Measurements from ENCODE around the gene NGDN. TPM values are rescaled to one million over a fixed set of nuclear protein-coding genes. Genes with fewer than 3 reads are reported as not detected.

The NGDN gene
- polyA plus RNA-seq, 1 of the 3 experiments (the other 2 are of a cell fraction): 64.3 TPM

DNA sequence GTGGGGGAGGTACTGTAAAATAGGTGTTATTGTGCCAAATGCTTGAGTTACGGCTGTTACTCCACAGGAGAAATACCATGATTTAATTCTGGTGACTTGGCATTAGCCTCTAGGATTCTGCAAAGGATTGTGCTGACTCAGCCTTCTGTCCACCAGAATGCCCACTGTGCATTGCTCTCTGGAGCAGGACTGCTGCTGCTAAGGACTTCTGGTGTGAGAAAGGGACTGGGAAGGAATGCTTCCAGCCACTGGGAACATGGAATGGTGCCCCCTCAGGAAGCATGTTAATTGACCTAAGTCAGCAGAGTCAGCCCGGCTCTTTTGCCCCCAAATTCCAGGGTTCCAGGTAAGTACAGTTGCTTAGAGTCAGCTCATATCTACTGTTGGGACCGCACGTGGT lies 49.2 kb downstream of the NGDN start (continued):
- TF ChIP-seq RXRA (IDR thresholded peaks at IDR 0.05; ENCODE audit: borderline replicate concordance, low read depth): no peak
- no peak for TF ChIP-seq TAF1 (IDR thresholded peaks at IDR 0.05; ENCODE audit: borderline replicate concordance, low read depth, low read length)
- TF ChIP-seq NFIC (IDR thresholded peaks at IDR 0.05; ENCODE audit: borderline replicate concordance): no peak
- TF ChIP-seq, protein P1, sequence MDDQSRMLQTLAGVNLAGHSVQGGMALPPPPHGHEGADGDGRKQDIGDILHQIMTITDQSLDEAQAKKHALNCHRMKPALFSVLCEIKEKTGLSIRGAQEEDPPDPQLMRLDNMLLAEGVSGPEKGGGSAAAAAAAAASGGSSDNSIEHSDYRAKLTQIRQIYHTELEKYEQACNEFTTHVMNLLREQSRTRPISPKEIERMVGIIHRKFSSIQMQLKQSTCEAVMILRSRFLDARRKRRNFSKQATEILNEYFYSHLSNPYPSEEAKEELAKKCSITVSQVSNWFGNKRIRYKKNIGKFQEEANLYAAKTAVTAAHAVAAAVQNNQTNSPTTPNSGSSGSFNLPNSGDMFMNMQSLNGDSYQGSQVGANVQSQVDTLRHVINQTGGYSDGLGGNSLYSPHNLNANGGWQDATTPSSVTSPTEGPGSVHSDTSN (IDR thresholded peaks at IDR 0.05): no peak

DNA sequence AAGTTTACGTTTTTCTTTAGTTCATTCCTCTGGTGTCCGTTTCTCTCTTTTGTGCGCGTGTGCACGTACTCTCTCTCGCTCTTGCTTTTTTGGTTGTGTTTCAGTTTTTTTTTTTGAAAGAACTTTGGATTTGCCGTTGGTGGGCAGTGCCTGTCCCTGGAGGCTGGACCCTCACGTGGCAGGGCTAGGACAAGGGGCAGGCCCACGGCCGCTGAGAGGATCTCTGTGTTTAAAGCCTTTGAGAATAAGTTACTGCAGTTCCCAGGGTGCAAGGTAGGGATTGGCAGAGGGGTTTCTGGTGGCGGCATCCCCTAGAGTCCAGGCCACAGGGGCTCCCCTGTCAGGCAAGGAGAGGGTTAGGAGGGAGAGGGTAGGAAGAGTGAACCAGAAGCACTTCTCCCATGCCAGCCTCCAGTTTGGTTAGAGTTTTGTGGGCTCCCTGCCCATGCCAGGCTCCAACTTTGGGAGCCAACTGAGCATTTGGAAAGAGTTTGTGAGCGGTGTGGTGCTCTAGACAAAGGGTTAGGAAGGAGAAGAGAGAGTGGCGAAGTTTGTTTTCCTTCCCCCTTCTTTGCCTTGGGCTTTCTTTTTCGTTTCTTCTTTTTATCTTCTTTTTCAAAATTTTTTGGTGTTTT lies 51.5 kb downstream of the NGDN start:
- no peak overlapping the region for H3K4me3 ChIP-seq (ENCODE audit: low read depth in 2 of 2, low read length in 1 of 2)
- H3K4me1 ChIP-seq (ENCODE audit: control insufficient read depth in 1 of 2, insufficient read depth in 2 of 2, low read depth in 1 of 2, low read length in 1 of 2): no peaks in the 10 kb centered on the region
- ChIA-PET CTCF (interaction anchor here (1.1 to 2.0 kb wide), 4 partner anchors 8 to 39 kb away, joined by 3 to 9 read pairs (median 6); no protein-coding TSS in a partner anchor), POLR2A (no interaction called here)
- H3K27me3 ChIP-seq (ENCODE audit: insufficient read depth): no peaks in the 10 kb centered on the region
- no peaks in the 10 kb centered on the region for H3K79me2 ChIP-seq (ENCODE audit: insufficient read depth)
- 81% methylated on average over 14 of the region's 14 CpGs for WGBS (ENCODE audit: low lambda C conversion rate)
- H3K9me2 ChIP-seq: no peaks in the 10 kb centered on the region
- no peak overlapping the region for H3K4me2 ChIP-seq
- H3K27ac ChIP-seq (ENCODE audit: low read depth in 2 of 2, low read length in 1 of 2): no peak overlapping the region
- DNase-seq: no peak
- H3F3A ChIP-seq (replicated peaks; ENCODE audit: insufficient read depth): no peaks in the 10 kb centered on the region
- no peaks in the 10 kb centered on the region for H3K9me3 ChIP-seq
- TF ChIP-seq MEF2A (IDR thresholded peaks at IDR 0.05; ENCODE audit: borderline replicate concordance, low read depth) (no peak), ELF1 (IDR thresholded peaks at IDR 0.05) (no peak), NFIC (IDR thresholded peaks at IDR 0.05; ENCODE audit: borderline replicate concordance) (no peak), TCF12 (IDR thresholded peaks at IDR 0.05) (no peak), TAF1 (IDR thresholded peaks at IDR 0.05; ENCODE audit: borderline replicate concordance, low read depth, low read length) (no peak), MXI1 (IDR thresholded peaks at IDR 0.05; ENCODE audit: low read depth, low read length) (no peak)
- TF ChIP-seq, protein P2, sequence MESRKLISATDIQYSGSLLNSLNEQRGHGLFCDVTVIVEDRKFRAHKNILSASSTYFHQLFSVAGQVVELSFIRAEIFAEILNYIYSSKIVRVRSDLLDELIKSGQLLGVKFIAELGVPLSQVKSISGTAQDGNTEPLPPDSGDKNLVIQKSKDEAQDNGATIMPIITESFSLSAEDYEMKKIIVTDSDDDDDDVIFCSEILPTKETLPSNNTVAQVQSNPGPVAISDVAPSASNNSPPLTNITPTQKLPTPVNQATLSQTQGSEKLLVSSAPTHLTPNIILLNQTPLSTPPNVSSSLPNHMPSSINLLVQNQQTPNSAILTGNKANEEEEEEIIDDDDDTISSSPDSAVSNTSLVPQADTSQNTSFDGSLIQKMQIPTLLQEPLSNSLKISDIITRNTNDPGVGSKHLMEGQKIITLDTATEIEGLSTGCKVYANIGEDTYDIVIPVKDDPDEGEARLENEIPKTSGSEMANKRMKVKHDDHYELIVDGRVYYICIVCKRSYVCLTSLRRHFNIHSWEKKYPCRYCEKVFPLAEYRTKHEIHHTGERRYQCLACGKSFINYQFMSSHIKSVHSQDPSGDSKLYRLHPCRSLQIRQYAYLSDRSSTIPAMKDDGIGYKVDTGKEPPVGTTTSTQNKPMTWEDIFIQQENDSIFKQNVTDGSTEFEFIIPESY (IDR thresholded peaks at IDR 0.05; ENCODE audit: borderline replicate concordance, low read depth): no peak
- TF ChIP-seq, protein P3, sequence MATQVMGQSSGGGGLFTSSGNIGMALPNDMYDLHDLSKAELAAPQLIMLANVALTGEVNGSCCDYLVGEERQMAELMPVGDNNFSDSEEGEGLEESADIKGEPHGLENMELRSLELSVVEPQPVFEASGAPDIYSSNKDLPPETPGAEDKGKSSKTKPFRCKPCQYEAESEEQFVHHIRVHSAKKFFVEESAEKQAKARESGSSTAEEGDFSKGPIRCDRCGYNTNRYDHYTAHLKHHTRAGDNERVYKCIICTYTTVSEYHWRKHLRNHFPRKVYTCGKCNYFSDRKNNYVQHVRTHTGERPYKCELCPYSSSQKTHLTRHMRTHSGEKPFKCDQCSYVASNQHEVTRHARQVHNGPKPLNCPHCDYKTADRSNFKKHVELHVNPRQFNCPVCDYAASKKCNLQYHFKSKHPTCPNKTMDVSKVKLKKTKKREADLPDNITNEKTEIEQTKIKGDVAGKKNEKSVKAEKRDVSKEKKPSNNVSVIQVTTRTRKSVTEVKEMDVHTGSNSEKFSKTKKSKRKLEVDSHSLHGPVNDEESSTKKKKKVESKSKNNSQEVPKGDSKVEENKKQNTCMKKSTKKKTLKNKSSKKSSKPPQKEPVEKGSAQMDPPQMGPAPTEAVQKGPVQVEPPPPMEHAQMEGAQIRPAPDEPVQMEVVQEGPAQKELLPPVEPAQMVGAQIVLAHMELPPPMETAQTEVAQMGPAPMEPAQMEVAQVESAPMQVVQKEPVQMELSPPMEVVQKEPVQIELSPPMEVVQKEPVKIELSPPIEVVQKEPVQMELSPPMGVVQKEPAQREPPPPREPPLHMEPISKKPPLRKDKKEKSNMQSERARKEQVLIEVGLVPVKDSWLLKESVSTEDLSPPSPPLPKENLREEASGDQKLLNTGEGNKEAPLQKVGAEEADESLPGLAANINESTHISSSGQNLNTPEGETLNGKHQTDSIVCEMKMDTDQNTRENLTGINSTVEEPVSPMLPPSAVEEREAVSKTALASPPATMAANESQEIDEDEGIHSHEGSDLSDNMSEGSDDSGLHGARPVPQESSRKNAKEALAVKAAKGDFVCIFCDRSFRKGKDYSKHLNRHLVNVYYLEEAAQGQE (IDR thresholded peaks at IDR 0.05; ENCODE audit: low read depth, low read length): no peak
- TF ChIP-seq, protein P4, sequence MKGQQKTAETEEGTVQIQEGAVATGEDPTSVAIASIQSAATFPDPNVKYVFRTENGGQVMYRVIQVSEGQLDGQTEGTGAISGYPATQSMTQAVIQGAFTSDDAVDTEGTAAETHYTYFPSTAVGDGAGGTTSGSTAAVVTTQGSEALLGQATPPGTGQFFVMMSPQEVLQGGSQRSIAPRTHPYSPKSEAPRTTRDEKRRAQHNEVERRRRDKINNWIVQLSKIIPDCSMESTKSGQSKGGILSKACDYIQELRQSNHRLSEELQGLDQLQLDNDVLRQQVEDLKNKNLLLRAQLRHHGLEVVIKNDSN (IDR thresholded peaks at IDR 0.05; ENCODE audit: borderline replicate concordance, low read depth): no peak
- TF ChIP-seq, protein P5, sequence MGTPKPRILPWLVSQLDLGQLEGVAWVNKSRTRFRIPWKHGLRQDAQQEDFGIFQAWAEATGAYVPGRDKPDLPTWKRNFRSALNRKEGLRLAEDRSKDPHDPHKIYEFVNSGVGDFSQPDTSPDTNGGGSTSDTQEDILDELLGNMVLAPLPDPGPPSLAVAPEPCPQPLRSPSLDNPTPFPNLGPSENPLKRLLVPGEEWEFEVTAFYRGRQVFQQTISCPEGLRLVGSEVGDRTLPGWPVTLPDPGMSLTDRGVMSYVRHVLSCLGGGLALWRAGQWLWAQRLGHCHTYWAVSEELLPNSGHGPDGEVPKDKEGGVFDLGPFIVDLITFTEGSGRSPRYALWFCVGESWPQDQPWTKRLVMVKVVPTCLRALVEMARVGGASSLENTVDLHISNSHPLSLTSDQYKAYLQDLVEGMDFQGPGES (IDR thresholded peaks at IDR 0.05; ENCODE audit: low read depth, low read length): no peak
- TF ChIP-seq, protein P1 (IDR thresholded peaks at IDR 0.05): no peak
- TF ChIP-seq, protein P6, sequence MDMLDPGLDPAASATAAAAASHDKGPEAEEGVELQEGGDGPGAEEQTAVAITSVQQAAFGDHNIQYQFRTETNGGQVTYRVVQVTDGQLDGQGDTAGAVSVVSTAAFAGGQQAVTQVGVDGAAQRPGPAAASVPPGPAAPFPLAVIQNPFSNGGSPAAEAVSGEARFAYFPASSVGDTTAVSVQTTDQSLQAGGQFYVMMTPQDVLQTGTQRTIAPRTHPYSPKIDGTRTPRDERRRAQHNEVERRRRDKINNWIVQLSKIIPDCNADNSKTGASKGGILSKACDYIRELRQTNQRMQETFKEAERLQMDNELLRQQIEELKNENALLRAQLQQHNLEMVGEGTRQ (IDR thresholded peaks at IDR 0.05; ENCODE audit: borderline replicate concordance, low read depth, low read length): no peak
- H2AFZ ChIP-seq (ENCODE audit: low read depth): no peak overlapping the region
- H4K20me1 ChIP-seq (ENCODE audit: insufficient read depth): no peaks in the 10 kb centered on the region
- H3K9ac ChIP-seq: no peak overlapping the region
- H3K36me3 ChIP-seq (replicated peaks in 1 of 2; ENCODE audit: control insufficient read depth in 1 of 2, insufficient read depth in 2 of 2, low read length in 1 of 2): peaks cover 0 to 3% of the 10 kb centered on the region in 2 experiments

Measured in SK-N-SH (cell line).